Heart right ventricle (tissue), 16 donors: ENCODE measurements around the gene OMP. TPM values are rescaled to one million over a fixed set of nuclear protein-coding genes. Genes with fewer than 3 reads are reported as not detected.

Experiments
- ATAC-seq, 8 donors: fragments of 200-7000 bp; cut with Tn5 transposase; one replicate each; pipeline ENCODE4 v1.9.1; 2020; ENCODE audit warnings: mild to moderate bottlenecking in 8 of 8, moderate library complexity in 8 of 8, moderate number of reproducible peaks in 1 of 8
- DNase-seq, 2 donors: peaks; one replicate each; pipeline ENCODE4 v3.0.0-alpha.2; 2020
- H3K27ac ChIP-seq, 10 donors: fragments of 200-600 bp; sonication (generic) in 2 of 10; one replicate each; pipeline versions ENCODE4 v1.5.0 to v1.8.0; 2020 to 2022; ENCODE audit warnings: mild to moderate bottlenecking in 3 of 10
- H3K27me3 ChIP-seq, 7 donors: fragments of 200-600 bp; one replicate each; pipeline ENCODE4 v1.8.0; 2021 to 2022; ENCODE audit warnings: mild to moderate bottlenecking in 2 of 7
- H3K36me3 ChIP-seq, 9 donors: fragments of 200-600 bp; sonication (generic) in 1 of 9; one replicate each; pipeline versions ENCODE4 v1.5.0 to v1.8.0; 2020 to 2022; ENCODE audit warnings: mild to moderate bottlenecking in 2 of 9
- H3K4me1 ChIP-seq, 9 donors: fragments of 200-600 bp; sonication (generic) in 1 of 9; one replicate each; pipeline versions ENCODE4 v1.5.0 to v1.8.0; 2020 to 2022; ENCODE audit warnings: mild to moderate bottlenecking in 4 of 9
- H3K4me3 ChIP-seq, 10 donors: fragments of 200-600 bp; sonication (generic) in 2 of 10; one replicate each; pipeline versions ENCODE4 v1.5.0 to v1.8.0; 2020 to 2022; ENCODE audit warnings: mild to moderate bottlenecking in 7 of 10, moderate library complexity in 2 of 10
- H3K9me3 ChIP-seq, 11 donors: fragments of 200-600 bp in 10 of 11; sonication (generic) in 2 of 11; one replicate each; pipeline versions ENCODE4 v1.5.0 to v1.8.0; 2013 to 2022; ENCODE audit warnings: mild to moderate bottlenecking in 2 of 11, control low read depth in 1 of 11, moderate library complexity in 1 of 11
- CTCF ChIP-seq, 9 donors: fragments of 200-600 bp; sonication (generic) in 2 of 9; IDR thresholded peaks; one replicate each; pipeline versions ENCODE4 v1.5.0 to v1.8.0; 2021 to 2022; ENCODE audit warnings: antibody characterized with exemption in 9 of 9, mild to moderate bottlenecking in 5 of 9, moderate library complexity in 1 of 9
- WGBS, 2 donors: extraction: QIAGEN DNeasy Blood & Tissue Kit; methylation state at CpG; one replicate each; pipeline ENCODE4 v1.1.7; 2013; ENCODE audit warnings: inconsistent platforms in 1 of 2; 5-methylcytosine and 5-hydroxymethylcytosine counted together
- intact Hi-C, 10 donors: fragments of 100-400 bp; cut with DNase I; formaldehyde crosslinking; loops; one replicate each; pipeline versions ENCODE4 v1.11.1 to v1.14.2; 2022
- long read RNA-seq, 3 donors: library from polyadenylated mRNA; unstranded; transcript quantifications; one replicate each; pipeline ENCODE4 v2.0.0, GENCODE V29; 2020 to 2021
- polyA plus RNA-seq, 2 donors: library from polyadenylated mRNA; stranded (reverse); fragments of 200-250 nt; gene quantifications; one replicate each; pipeline ENCODE4 v1.2.3, GENCODE V29; 2013
- total RNA-seq, 10 donors: library from RNA; stranded (reverse); fragmentation: NEBNext Ultra II Directional in 3 of 10; extraction: Animal tissue kit (Norgen Biotek cat#: 25700) in 3 of 10; gene quantifications; one replicate each; pipeline versions ENCODE4 v1.2.1 to v1.2.4, GENCODE V29; 2021 to 2023
- donor health status: Arrhythmogenic right ventricular cardiomyopathy.
- donor health status: ischemic (EF 13 %, LVEDD 7.1; RV severe dilation, severe dysfunction).
- donor health status: healthy with polysubstance abuse.
- donor health status: DM: no; HTN: yes; CAD: no.
- donor health status: DM: no; HTN: no; CAD: no.
- donor health status: ischemic (EF 25% LVEDD 6.9; RV normal size, moderate dysfunction).
- donor health status: ischemic (EF 25% LVEDD 5.7; RV mildly dilated, moderate dysfunction).
- donor health status: healthy.
- donor health status: DM: yes; HTN: yes; CAD: no.
- donor health status: Ischemic cardiomyopathy.
- donor health status: ischemic (EF 35%, LVEDD 5.7; RV mildly dilated, moderate dysfunction).
- donor health status: nonischemic (EF 11% LVEDD 7.7; RV severe dilation, severe dysfunction).
- donor health status: DM: yes; HTN: yes; CAD: no.
- donor health status: PGD.
- donor health status: ischemic (EF 29% LVEDD 5.4; RV normal size, mild dysfunction).
- donor health status: nonischemic (EF 23%, LVEDD 6.1; RV moderate dilation, normal function).

The OMP gene
- total RNA-seq (under 1 TPM in 1 of 10 donors, not detected in 9; 0.58 TPM), polyA plus RNA-seq (not detected)
- long read RNA-seq, donor 1, result 0 reads
- long read RNA-seq, donor 2, result 0 reads
- long read RNA-seq, donor 3, result 0 reads

- Histone ChIP-seq H3K4me1 (peaks cover 0 to 4% (median 0%) of the 10 kb centered on the region in 9 donors), H3K4me3 (no peak within 1 kb of the TSS), H3K27ac (no peak within 1 kb of the TSS), H3K36me3 (peaks cover 0 to 6% (median 0%) of the 10 kb centered on the region in 9 donors), H3K9me3 (no peaks in the 10 kb centered on the region), H3K27me3 (no peaks in the 10 kb centered on the region)
- WGBS, 2 donors, result 93 to 95% methylated on average over 37 of the region's 37 CpGs
- DNase-seq, result peak in 1 of 2 donors; percentile 8
- intact Hi-C loops, result no loop called here
- no peak for TF ChIP-seq CTCF (IDR thresholded peaks at IDR 0.05)
- no peak for ATAC-seq
These were observed at the start of gene OMP for GRCh38 chr11:77102246-77103210. OMP (plus strand) TSS chr11:77102840; CDS start chr11:77102840, 0 bp downstream.

- TF ChIP-seq CTCF (IDR thresholded peaks at IDR 0.05), result no peak
- ATAC-seq (no peak), DNase-seq (no peak)
- Histone ChIP-seq H3K36me3 (no peaks in the 10 kb centered on the region), H3K27ac (no peak overlapping the region), H3K4me3 (no peak overlapping the region), H3K4me1 (no peaks in the 10 kb centered on the region), H3K9me3 (peaks cover 0 to 24% (median 12%) of the 10 kb centered on the region in 11 donors), H3K27me3 (no peaks in the 10 kb centered on the region)
- intact Hi-C loops, result loop anchor here in 1 of 10 donors (10.0 kb wide), 1 partner anchor 131 kb away; no protein-coding TSS in a partner anchor
- WGBS, 2 donors, result 71 to 73% methylated on average over 14 of the region's 14 CpGs
These were observed 49.2 kb upstream of the OMP start for GRCh38 chr11:77053217-77054015.

- intact Hi-C loops, result loop anchor here in 1 of 10 donors (10.0 kb wide), 1 partner anchor 131 kb away; no protein-coding TSS in a partner anchor
- Histone ChIP-seq H3K27me3 (no peaks in the 10 kb centered on the region), H3K9me3 (peaks cover 0 to 24% (median 12%) of the 10 kb centered on the region in 11 donors), H3K27ac (no peak overlapping the region), H3K4me1 (no peaks in the 10 kb centered on the region), H3K36me3 (no peaks in the 10 kb centered on the region), H3K4me3 (no peak overlapping the region)
- ATAC-seq (no peak), DNase-seq (no peak)
- TF ChIP-seq CTCF (IDR thresholded peaks at IDR 0.05), result no peak
- WGBS, 2 donors, result 73 to 76% methylated on average over 1 of the region's 1 CpG
These were observed 48.6 kb upstream of the OMP start for GRCh38 chr11:77054084-77054483.

- peaks cover 0 to 24% (median 12%) of the 10 kb centered on the region in 11 donors for H3K9me3 ChIP-seq
- H3K27ac ChIP-seq, result no peak overlapping the region
- no peak for TF ChIP-seq CTCF (IDR thresholded peaks at IDR 0.05)
- no peaks in the 10 kb centered on the region for H3K27me3 ChIP-seq
- ATAC-seq (no peak), DNase-seq (no peak)
- intact Hi-C loops, result loop anchor here in 1 of 10 donors (10.0 kb wide), 1 partner anchor 130 kb away; no protein-coding TSS in a partner anchor
- no peaks in the 10 kb centered on the region for H3K4me1 ChIP-seq
- 81% methylated on average over 2 of the region's 2 CpGs for WGBS, 2 donors
- H3K4me3 ChIP-seq, result no peak overlapping the region
- H3K36me3 ChIP-seq, result no peaks in the 10 kb centered on the region
These were observed 47.5 kb upstream of the OMP start for GRCh38 chr11:77055101-77055561.
